ENCODE data around the gene DLGAP1. TPM values are rescaled to one million over a fixed set of nuclear protein-coding genes. Genes with fewer than 3 reads are reported as not detected.

Gene DLGAP1
- total and polyA plus RNA-seq, 2 of the 13 experiments (the other 11 are each of a cell fraction or from before 2014, with no cell fraction given): 0.01 TPM; not detected in 1

DNA sequence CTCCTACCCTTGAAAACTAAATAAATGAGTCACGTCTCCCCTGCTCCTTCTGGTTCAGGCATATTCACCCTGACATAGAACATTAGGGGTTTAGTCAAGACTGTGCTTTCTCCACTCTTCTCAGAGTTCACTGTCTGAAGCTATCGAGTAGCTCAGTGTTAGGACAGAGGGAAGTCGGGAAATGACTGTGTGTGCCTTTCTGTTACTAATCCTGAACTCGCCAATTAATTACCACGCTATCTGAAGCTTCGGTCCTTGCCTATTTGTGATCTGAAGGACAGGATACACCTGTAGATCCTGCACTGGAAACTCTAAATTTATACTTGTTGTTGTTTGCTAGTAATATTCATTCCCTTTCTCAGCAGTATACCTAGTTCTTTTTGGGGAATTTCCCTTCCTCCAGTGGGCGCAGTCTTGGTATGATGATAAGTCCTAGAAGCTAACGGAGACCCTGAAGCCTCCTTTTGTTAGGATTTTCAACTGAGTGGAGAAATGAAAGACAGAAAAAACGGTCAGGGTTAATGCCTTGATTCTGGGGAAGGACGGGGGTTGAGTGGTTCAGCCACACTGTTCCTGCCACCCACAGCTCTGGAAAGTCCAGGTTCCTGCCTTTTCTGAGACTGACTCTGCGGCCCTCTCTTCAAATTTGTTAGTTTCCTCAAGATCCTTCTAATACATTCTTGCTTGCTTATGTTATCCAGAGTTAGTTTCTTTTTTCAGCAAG is 218.0 kb downstream of the DLGAP1 start:
- H3K4me3 ChIP-seq (replicated peaks in 1 of 3; ENCODE audit: insufficient read depth in 1 of 3, low read depth in 2 of 3, low read length in 3 of 3): no peak overlapping the region
- no peak overlapping the region for H3K4me2 ChIP-seq (ENCODE audit: low read depth, low read length)
- H3K9ac ChIP-seq (ENCODE audit: insufficient read depth, low read depth, low read length): no peak overlapping the region
- intact Hi-C loops (cut with micrococcal nuclease; ENCODE audit: unreplicated experiment): no loop called here
- DNase-seq (ENCODE audit: low spot score) (no peak), ATAC-seq (no peak), FAIRE-seq (no peak)
- H3K9me3 ChIP-seq (ENCODE audit: low read length): no peaks in the 10 kb centered on the region
- TF ChIP-seq, protein P1, sequence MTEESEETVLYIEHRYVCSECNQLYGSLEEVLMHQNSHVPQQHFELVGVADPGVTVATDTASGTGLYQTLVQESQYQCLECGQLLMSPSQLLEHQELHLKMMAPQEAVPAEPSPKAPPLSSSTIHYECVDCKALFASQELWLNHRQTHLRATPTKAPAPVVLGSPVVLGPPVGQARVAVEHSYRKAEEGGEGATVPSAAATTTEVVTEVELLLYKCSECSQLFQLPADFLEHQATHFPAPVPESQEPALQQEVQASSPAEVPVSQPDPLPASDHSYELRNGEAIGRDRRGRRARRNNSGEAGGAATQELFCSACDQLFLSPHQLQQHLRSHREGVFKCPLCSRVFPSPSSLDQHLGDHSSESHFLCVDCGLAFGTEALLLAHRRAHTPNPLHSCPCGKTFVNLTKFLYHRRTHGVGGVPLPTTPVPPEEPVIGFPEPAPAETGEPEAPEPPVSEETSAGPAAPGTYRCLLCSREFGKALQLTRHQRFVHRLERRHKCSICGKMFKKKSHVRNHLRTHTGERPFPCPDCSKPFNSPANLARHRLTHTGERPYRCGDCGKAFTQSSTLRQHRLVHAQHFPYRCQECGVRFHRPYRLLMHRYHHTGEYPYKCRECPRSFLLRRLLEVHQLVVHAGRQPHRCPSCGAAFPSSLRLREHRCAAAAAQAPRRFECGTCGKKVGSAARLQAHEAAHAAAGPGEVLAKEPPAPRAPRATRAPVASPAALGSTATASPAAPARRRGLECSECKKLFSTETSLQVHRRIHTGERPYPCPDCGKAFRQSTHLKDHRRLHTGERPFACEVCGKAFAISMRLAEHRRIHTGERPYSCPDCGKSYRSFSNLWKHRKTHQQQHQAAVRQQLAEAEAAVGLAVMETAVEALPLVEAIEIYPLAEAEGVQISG (CRISPR knock-in tag; IDR thresholded peaks at IDR 0.05): no peak
- TF ChIP-seq, protein P2, sequence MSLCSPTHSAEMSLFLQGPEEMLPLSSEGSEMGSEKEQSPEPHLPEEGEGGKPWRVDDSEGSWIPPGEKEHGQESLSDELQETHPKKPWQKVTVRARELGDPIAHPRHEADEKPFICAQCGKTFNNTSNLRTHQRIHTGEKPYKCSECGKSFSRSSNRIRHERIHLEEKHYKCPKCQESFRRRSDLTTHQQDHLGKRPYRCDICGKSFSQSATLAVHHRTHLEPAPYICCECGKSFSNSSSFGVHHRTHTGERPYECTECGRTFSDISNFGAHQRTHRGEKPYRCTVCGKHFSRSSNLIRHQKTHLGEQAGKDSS (CRISPR knock-in tag; IDR thresholded peaks at IDR 0.05; ENCODE audit: borderline replicate concordance, low read depth): no peak
- TF ChIP-seq ZNF382 (CRISPR knock-in tag; IDR thresholded peaks at IDR 0.05; ENCODE audit: borderline replicate concordance) (no peak), GABPA (IDR thresholded peaks at IDR 0.05; ENCODE audit: low read depth, low read length) (no peak), GABPA (CRISPR knock-in tag; IDR thresholded peaks at IDR 0.05; ENCODE audit: low read depth) (no peak), NRL (CRISPR knock-in tag; IDR thresholded peaks at IDR 0.05; ENCODE audit: borderline replicate concordance) (no peak), NFE2L2 (IDR thresholded peaks at IDR 0.05; ENCODE audit: low read length) (no peak), ZFP82 (CRISPR knock-in tag; IDR thresholded peaks at IDR 0.05; ENCODE audit: borderline replicate concordance) (no peak), MXD1 (CRISPR knock-in tag; IDR thresholded peaks at IDR 0.05) (no peak), ERF (CRISPR knock-in tag; IDR thresholded peaks at IDR 0.05) (no peak), ASH2L (IDR thresholded peaks at IDR 0.05; ENCODE audit: insufficient read length, low read depth, low read length) (no peak), PRDM15 (CRISPR knock-in tag; IDR thresholded peaks at IDR 0.05) (no peak), RXRA (CRISPR knock-in tag; IDR thresholded peaks at IDR 0.05) (no peak), YEATS2 (CRISPR knock-in tag; IDR thresholded peaks at IDR 0.05; ENCODE audit: borderline replicate concordance) (no peak)
- H3K27me3 ChIP-seq (ENCODE audit: control insufficient read depth in 1 of 2, insufficient read depth in 2 of 2, low read length in 2 of 2): 0 out of 5 replicates have a peak, but pooled peaks cover 0 to 2% of the 10 kb centered on the region in 2 experiments
- POLR2A ChIA-PET: no interaction called here
- in situ Hi-C loops (cut with HindIII; ENCODE audit: extremely low pct_ligation_motif_present, low pct_unique_long_range_greater_than_20kb): no loop called here
- BruUV-seq (replicated peaks): no TSS peak
- H3K27ac ChIP-seq (ENCODE audit: extremely low read length, insufficient read depth, low read length): no peak overlapping the region
- CTCF ChIA-PET (ENCODE audit: low intra/inter-chr PET ratio, low total read pairs): no interaction called here
- no peaks in the 10 kb centered on the region for H4K20me1 ChIP-seq (ENCODE audit: insufficient read depth, low read length)
- no peak overlapping the region for H2AFZ ChIP-seq (ENCODE audit: low read length)
- WGBS (ENCODE audit: low lambda C conversion rate): 14% methylated on average over 11 of the region's 11 CpGs
- H3K79me2 ChIP-seq (ENCODE audit: insufficient read depth, low read length): no peaks in the 10 kb centered on the region
- no peaks in the 10 kb centered on the region for H3K4me1 ChIP-seq (ENCODE audit: insufficient read depth, low read length)
- H3K36me3 ChIP-seq (replicated peaks in 1 of 2; ENCODE audit: control insufficient read depth in 1 of 2, insufficient read depth in 2 of 2, low read length in 2 of 2): no peaks in the 10 kb centered on the region

Data from HepG2 (cell line).